ENCODE results near the gene FGFBP2.
"Not testable (repeated sequence)": the region's sequence is repeated elsewhere in the genome, so short reads cannot be mapped to it uniquely, and the experiment has no call there.

FGFBP2 gene

GRCh38 chr4:15920723-15921591 lies 42.0 kb downstream of the FGFBP2 start:
- TF ChIP-seq CTCF (conservative IDR thresholded peaks at IDR 0.05; ENCODE audit: low read length): no peak
- peak; percentile 96 for DNase-seq (ENCODE audit: low read depth)
- no peak overlapping the region for H3K4me3 ChIP-seq (ENCODE audit: low read length)

- H3K4me3 ChIP-seq (ENCODE audit: low read length): no peak overlapping the region
- no peak for DNase-seq (ENCODE audit: low read depth)
- TF ChIP-seq CTCF (conservative IDR thresholded peaks at IDR 0.05; ENCODE audit: low read length): no peak
Observed at GRCh38 chr4:15918484-15919129, 44.4 kb downstream of the FGFBP2 start.

GRCh38 chr4:15917297-15917696 lies 45.7 kb downstream of the FGFBP2 start:
- no peak for TF ChIP-seq CTCF (conservative IDR thresholded peaks at IDR 0.05; ENCODE audit: low read length)

GRCh38 chr4:15916358-15916757 lies 46.6 kb downstream of the FGFBP2 start:
- not testable (repeated sequence) for H3K4me3 ChIP-seq (ENCODE audit: low read length); DNase-seq (ENCODE audit: low read depth)

More at GRCh38 chr4:15917297-15917696, 45.7 kb downstream of the FGFBP2 start:
- H3K4me3 ChIP-seq (ENCODE audit: low read length): no peak overlapping the region
- peak; percentile 81 for DNase-seq (ENCODE audit: low read depth)

- no peak overlapping the region for H3K4me3 ChIP-seq (ENCODE audit: low read length)
- no peak for DNase-seq (ENCODE audit: low read depth)
- TF ChIP-seq CTCF (conservative IDR thresholded peaks at IDR 0.05; ENCODE audit: low read length): no peak
Observed at GRCh38 chr4:15914736-15915135, 48.2 kb downstream of the FGFBP2 start.

GRCh38 chr4:15914291-15914690 lies 48.7 kb downstream of the FGFBP2 start:
- TF ChIP-seq CTCF (conservative IDR thresholded peaks at IDR 0.05; ENCODE audit: low read length): no peak
- no peak overlapping the region for H3K4me3 ChIP-seq (ENCODE audit: low read length)
- peak; percentile 11 for DNase-seq (ENCODE audit: low read depth)

GRCh38 chr4:15913631-15913970 lies 49.4 kb downstream of the FGFBP2 start:
- DNase-seq (ENCODE audit: low read depth): peak; percentile 88
- H3K4me3 ChIP-seq (ENCODE audit: low read length): no peak overlapping the region
- TF ChIP-seq CTCF (conservative IDR thresholded peaks at IDR 0.05; ENCODE audit: low read length): no peak
